HCT116 (cell line): ENCODE data around the gene MTHFD2L. TPM values are rescaled to one million over a fixed set of nuclear protein-coding genes. Genes with fewer than 3 reads are reported as not detected.
A peak's percentile ranks its signal among the peaks of the same experiment; 100 is the strongest.

Experiments used
- ATAC-seq: fragments of 200-7000 bp; cut with Tn5 transposase; 2 replicates; pipeline ENCODE4 v1.9.1; 2020; ENCODE audit warnings: mild to moderate bottlenecking, moderate library complexity
- BruUV-seq: library from RNA; stranded (reverse); fragments of 400-500 nt; replicated peaks from 2 replicates; lab custom pipeline; 2021; lab: Mats Ljungman, UMichigan
- CTCF ChIA-PET: fragments of 300-600 bp; sonication (Branson Sonifier 250); formaldehyde crosslinking; loops from one replicate; lab custom pipeline; 2021; ENCODE audit warnings: antibody characterized with exemption; lab: Charles Lee
- POLR2A ChIA-PET: fragments of 300-600, 350-600 bp; sonication (Branson Sonifier 250); formaldehyde crosslinking; loops from one replicate; lab custom pipeline; 2021; ENCODE audit warnings: antibody characterized with exemption; lab: Charles Lee
- RAD21 ChIA-PET, 2 experiments: fragments of 300-600 bp; sonication (Branson Sonifier 250); formaldehyde crosslinking; loops; one replicate each; lab custom pipeline; 2023; ENCODE audit warnings: low total read pairs in 2 of 2; ENCODE audit not compliant: uncharacterized antibody in 2 of 2, unreplicated experiment in 2 of 2, low non-redundant PET in 1 of 2; lab: Charles Lee
- DNase-seq: peaks from one replicate; pipeline ENCODE4 v3.0.0-alpha.2; 2010; ENCODE audit warnings: low read depth, low spot score
- H2AFZ ChIP-seq: fragments of 200-600 bp; shearing (Covaris generic), sonication (generic); 2 replicates; pipeline ENCODE4 v1.6.1; 2017; ENCODE audit warnings: low read depth, mixed run types, mixed read lengths, antibody characterized with exemption, low read length; ENCODE audit not compliant: poor library complexity, severe bottlenecking
- H3K27ac ChIP-seq: 2 replicates; pipeline ENCODE4 v1.5.1; 2012; ENCODE audit warnings: low read depth, low read length
- H3K27me3 ChIP-seq: fragments of 200-600 bp; sonication (generic); 2 replicates; pipeline ENCODE4 v1.6.1; 2016; ENCODE audit warnings: mixed run types, low read length, mixed read lengths; ENCODE audit not compliant: insufficient read depth
- H3K36me3 ChIP-seq, 2 experiments: fragments of 200-500 bp in 1 of 2; fragments of 200-600 bp in 1 of 2; sonication (Bioruptor generic) in 1 of 2; sonication (generic) in 1 of 2; 2 replicates each; pipeline versions ENCODE4 v1.5.1 to v1.6.1; 2014 to 2016; ENCODE audit warnings: low read length in 2 of 2, inconsistent platforms in 1 of 2, mixed read lengths in 1 of 2, mixed run types in 1 of 2; ENCODE audit not compliant: insufficient read depth in 2 of 2, control insufficient read depth in 1 of 2
- H3K4me1 ChIP-seq, 2 experiments: fragments of 200-600 bp in 1 of 2; sonication (generic) in 1 of 2; 2 replicates each; pipeline versions ENCODE4 v1.5.1 to v1.6.1; 2012 to 2017; ENCODE audit warnings: low read length in 2 of 2, inconsistent platforms in 1 of 2, mild to moderate bottlenecking in 1 of 2, mixed read lengths in 1 of 2, mixed run types in 1 of 2, moderate library complexity in 1 of 2; ENCODE audit not compliant: insufficient read depth in 2 of 2, control insufficient read depth in 1 of 2
- H3K4me2 ChIP-seq: fragments of 200-600 bp; sonication (generic); 2 replicates; pipeline ENCODE4 v1.6.1; 2017; ENCODE audit warnings: mixed run types, low read length, mixed read lengths
- H3K4me3 ChIP-seq, 2 experiments: fragments of 200-600 bp in 1 of 2; sonication (generic) in 1 of 2; replicated peaks in 1 of 2; 2 replicates each; pipeline ENCODE4 v1.5.1; 2011 to 2016; ENCODE audit warnings: low read length in 2 of 2, control low read depth in 1 of 2, low read depth in 1 of 2, mild to moderate bottlenecking in 1 of 2, mixed read lengths in 1 of 2, mixed run types in 1 of 2
- H3K79me2 ChIP-seq: fragments of 200-600 bp; sonication (generic); 2 replicates; pipeline ENCODE4 v1.6.1; 2017; ENCODE audit warnings: mild to moderate bottlenecking, mixed run types, low read length, moderate library complexity, mixed read lengths; ENCODE audit not compliant: insufficient read depth
- H3K9ac ChIP-seq: fragments of 200-600 bp; sonication (generic); 2 replicates; pipeline ENCODE4 v1.6.1; 2016; ENCODE audit warnings: low read length, mixed read lengths
- H3K9me2 ChIP-seq: fragments of 200-600 bp; sonication (generic), shearing (Covaris generic); 2 replicates; pipeline ENCODE4 v1.6.1; 2017; ENCODE audit warnings: mixed run types, mild to moderate bottlenecking, moderate library complexity; ENCODE audit not compliant: insufficient read depth
- H3K9me3 ChIP-seq, 2 experiments: fragments of 200-500 bp in 1 of 2; fragments of 200-600 bp in 1 of 2; sonication (Bioruptor generic) in 1 of 2; sonication (generic) in 1 of 2; 2 replicates each; pipeline ENCODE4 v1.6.1; 2014 to 2017; ENCODE audit warnings: low read length in 2 of 2, mixed read lengths in 2 of 2, inconsistent platforms in 1 of 2, low read depth in 1 of 2, mild to moderate bottlenecking in 1 of 2, mixed run types in 1 of 2, moderate library complexity in 1 of 2; ENCODE audit not compliant: control insufficient read depth in 1 of 2, insufficient read depth in 1 of 2
- H4K20me1 ChIP-seq: fragments of 200-600 bp; sonication (generic), shearing (Covaris generic); 2 replicates; pipeline ENCODE4 v1.6.1; 2017; ENCODE audit warnings: mixed run types, mild to moderate bottlenecking, moderate library complexity; ENCODE audit not compliant: insufficient read depth
- ATF3 ChIP-seq: IDR thresholded peaks from 2 replicates; pipeline ENCODE4 v1.6.1; 2012
- CBX3 ChIP-seq: IDR thresholded peaks from 2 replicates; pipeline ENCODE4 v1.6.1; 2012; ENCODE audit warnings: low read depth
- CEBPB ChIP-seq: IDR thresholded peaks from 2 replicates; pipeline ENCODE4 v1.6.1; 2012; ENCODE audit warnings: low read depth
- CTCF ChIP-seq, 3 experiments: fragments of 200-600 bp in 1 of 3; sonication (generic) in 1 of 3; IDR thresholded peaks in 2 of 3; conservative IDR thresholded peaks in 1 of 3; 2 replicates each; pipeline ENCODE4 v1.5.1; 2012 to 2017; ENCODE audit warnings: low read depth in 2 of 3, low read length in 2 of 3, antibody characterized with exemption in 1 of 3, borderline replicate concordance in 1 of 3, control low read depth in 1 of 3, mild to moderate bottlenecking in 1 of 3, mixed read lengths in 1 of 3, mixed run types in 1 of 3, moderate library complexity in 1 of 3; ENCODE audit not compliant: insufficient read depth in 1 of 3
- EGR1 ChIP-seq: IDR thresholded peaks from 2 replicates; pipeline ENCODE4 v1.6.1; 2012; ENCODE audit warnings: low read depth
- ELF1 ChIP-seq: IDR thresholded peaks from 2 replicates; pipeline ENCODE4 v1.6.1; 2012; ENCODE audit warnings: low read depth, borderline replicate concordance
- EZH2phosphoT487 ChIP-seq: fragments of 200-600 bp; IDR thresholded peaks from 2 replicates; pipeline ENCODE4 v1.6.1; 2018; ENCODE audit warnings: antibody characterized with exemption, borderline replicate concordance
- FOSL1 ChIP-seq: IDR thresholded peaks from 2 replicates; pipeline ENCODE4 v1.6.1; 2012; ENCODE audit warnings: low read depth
- JUND ChIP-seq: IDR thresholded peaks from 2 replicates; pipeline ENCODE4 v1.6.1; 2012
- MAX ChIP-seq: IDR thresholded peaks from 2 replicates; pipeline ENCODE4 v1.6.1; 2012
- POLR2A ChIP-seq: IDR thresholded peaks from 2 replicates; pipeline ENCODE4 v1.7.0; 2011; ENCODE audit warnings: borderline replicate concordance; ENCODE audit not compliant: insufficient read depth, insufficient read length; ENCODE audit errors: extremely low read depth
- POLR2AphosphoS5 ChIP-seq: IDR thresholded peaks from 2 replicates; pipeline ENCODE4 v1.6.1; 2011; ENCODE audit warnings: mild to moderate bottlenecking, low read depth, low read length, moderate library complexity
- RAD21 ChIP-seq: IDR thresholded peaks from 2 replicates; pipeline ENCODE4 v1.6.1; 2012; ENCODE audit warnings: low read depth, mild to moderate bottlenecking
- REST ChIP-seq: IDR thresholded peaks from 2 replicates; pipeline ENCODE4 v1.6.1; 2012; ENCODE audit warnings: low read depth
- SIN3A ChIP-seq: IDR thresholded peaks from 2 replicates; pipeline ENCODE4 v1.6.1; 2012; ENCODE audit warnings: low read depth
- SP1 ChIP-seq: IDR thresholded peaks from 2 replicates; pipeline ENCODE4 v1.6.1; 2012; ENCODE audit warnings: low read depth
- SRF ChIP-seq: IDR thresholded peaks from 2 replicates; pipeline ENCODE4 v1.6.1; 2012; ENCODE audit warnings: low read depth
- TCF7L2 ChIP-seq: IDR thresholded peaks from 2 replicates; pipeline ENCODE4 v1.7.0; 2011; ENCODE audit warnings: borderline replicate concordance, inconsistent platforms; ENCODE audit not compliant: insufficient read depth, insufficient read length; ENCODE audit errors: extremely low read depth
- ZBTB33 ChIP-seq: IDR thresholded peaks from 2 replicates; pipeline ENCODE4 v1.6.1; 2011; ENCODE audit warnings: mild to moderate bottlenecking, low read length, moderate library complexity; ENCODE audit not compliant: insufficient replicate concordance; ENCODE audit errors: extremely low read depth
- intact Hi-C: fragments of 100-400 bp; cut with micrococcal nuclease; formaldehyde crosslinking; loops from 2 replicates; pipeline ENCODE4 v1.10.0; 2022
- total RNA-seq: library from RNA; stranded (reverse); gene quantifications from one replicate; pipeline ENCODE4 v1.2.1, GENCODE V29; 2021; ENCODE audit not compliant: unreplicated experiment

Gene MTHFD2L
- total RNA-seq, 1 experiment from 2014 or later, result 15.0 TPM

- Histone ChIP-seq H3K36me3 (no peaks in the 10 kb centered on the region), H3K9me3 (no peaks in the 10 kb centered on the region), H3K4me1 (peaks cover 20 to 48% of the 10 kb centered on the region in 2 experiments), H3K27me3 (no peaks in the 10 kb centered on the region), H3K9me2 (no peaks in the 10 kb centered on the region), H4K20me1 (no peaks in the 10 kb centered on the region), H3K27ac (peak overlapping the region; percentile 90), H3K4me3 (peak overlapping the region in 1 of 2 experiments; percentile 36; a peak in 2 of 4 replicates), H3K9ac (peak overlapping the region; percentile 25), H3K79me2 (no peaks in the 10 kb centered on the region), H3K4me2 (peak overlapping the region; percentile 67), H2AFZ (no peak overlapping the region)
- ATAC-seq (peak; percentile 81), DNase-seq (peak; percentile 87)
- ChIA-PET RAD21 (interaction anchor here in 1 of 2 experiments (1.0 kb wide), 1 partner anchor 40 kb away, joined by 3 read pairs; no protein-coding TSS in a partner anchor), CTCF (no interaction called here), POLR2A (interaction anchor here (1.0 to 1.7 kb wide), 2 partner anchors 11 to 32 kb away, joined by 3 to 6 read pairs; no protein-coding TSS in a partner anchor)
- BruUV-seq, result no TSS peak
- intact Hi-C loops, result loop anchor here (5.0 kb wide), 1 partner anchor 36 kb away; no protein-coding TSS in a partner anchor
- peak; percentile 33; the same call in 1 of the 2 replicates for TF ChIP-seq MAX
- peak; percentile 59; the same call in 1 of the 2 replicates for TF ChIP-seq SIN3A
- no peak for TF ChIP-seq CTCF (IDR thresholded peaks at IDR 0.05 in 2 of 3, conservative IDR thresholded peaks at IDR 0.05 in 1 of 3; ENCODE audit: borderline replicate concordance in 1 of 3, insufficient read depth in 1 of 3, low read depth in 2 of 3, low read length in 2 of 3)
- peak; percentile 61; the same call in 1 of the 2 replicates for TF ChIP-seq ATF3
- TF ChIP-seq EGR1, result peak; percentile 33; the same call in 1 of the 2 replicates
- TF ChIP-seq CEBPB, result peak; percentile 97
- peak; percentile 45; the same call in 1 of the 2 replicates for TF ChIP-seq CBX3
- peak; percentile 70 for TF ChIP-seq TCF7L2
- peak; percentile 33; the same call in 1 of the 2 replicates for TF ChIP-seq POLR2AphosphoS5
- no peak; the same call in 1 of the 2 replicates for TF ChIP-seq RAD21
- no peak for TF ChIP-seq EZH2phosphoT487
- TF ChIP-seq ELF1, result peak; percentile 34; the same call in 1 of the 2 replicates
- no peak for TF ChIP-seq REST
- TF ChIP-seq POLR2A, result no peak
- peak; percentile 93 for TF ChIP-seq FOSL1
- peak; percentile 91 for TF ChIP-seq JUND
- TF ChIP-seq SP1, result peak; percentile 90
- TF ChIP-seq SRF, result peak; percentile 13; the same call in 1 of the 2 replicates
- TF ChIP-seq ZBTB33, result no peak
Observed at GRCh38 chr4:74267998-74268606, 110.2 kb downstream of the MTHFD2L start.
